H1 (cell line): ENCODE data around the gene VAMP2.

ENCODE experiments used
- CREB1 ChIP-seq: IDR thresholded peaks from 2 replicates; pipeline ENCODE4 v1.6.1; 2012; ENCODE audit warnings: inconsistent platforms
- CTCF ChIP-seq, 3 experiments: IDR thresholded peaks; 1 replicate in 2 of 3; 2 replicates in 1 of 3; pipeline versions ENCODE4 v1.5.1 to v1.6.1; 2011; ENCODE audit warnings: low read length in 3 of 3, mild to moderate bottlenecking in 3 of 3, inconsistent platforms in 2 of 3, low read depth in 1 of 3, moderate library complexity in 1 of 3; ENCODE audit not compliant: insufficient read depth in 1 of 3; ENCODE audit errors: control extremely low read depth in 1 of 3
- GABPA ChIP-seq: IDR thresholded peaks from 2 replicates; pipeline ENCODE4 v1.6.1; 2011; ENCODE audit warnings: mild to moderate bottlenecking, low read length, moderate library complexity, borderline replicate concordance; ENCODE audit not compliant: insufficient read depth
- KDM4A ChIP-seq: IDR thresholded peaks from one replicate; pipeline ENCODE4 v1.7.1; 2012; ENCODE audit warnings: low read depth, mild to moderate bottlenecking, moderate library complexity, low read length, inconsistent platforms; ENCODE audit not compliant: severe bottlenecking
- POLR2A ChIP-seq, 2 experiments: IDR thresholded peaks; 1 replicate in 1 of 2; 2 replicates in 1 of 2; pipeline ENCODE4 v1.6.1; 2011; ENCODE audit warnings: low read depth in 2 of 2, low read length in 2 of 2, mild to moderate bottlenecking in 2 of 2; ENCODE audit errors: control extremely low read depth in 1 of 2
- RXRA ChIP-seq: IDR thresholded peaks from 2 replicates; pipeline ENCODE4 v1.6.1; 2011; ENCODE audit warnings: low read depth, mild to moderate bottlenecking, low read length, moderate library complexity; ENCODE audit not compliant: insufficient read depth
- TF ChIP-seq, protein P1 (sequence below): IDR thresholded peaks from 2 replicates; pipeline ENCODE4 v1.6.1; 2012; ENCODE audit warnings: inconsistent platforms

DNA sequence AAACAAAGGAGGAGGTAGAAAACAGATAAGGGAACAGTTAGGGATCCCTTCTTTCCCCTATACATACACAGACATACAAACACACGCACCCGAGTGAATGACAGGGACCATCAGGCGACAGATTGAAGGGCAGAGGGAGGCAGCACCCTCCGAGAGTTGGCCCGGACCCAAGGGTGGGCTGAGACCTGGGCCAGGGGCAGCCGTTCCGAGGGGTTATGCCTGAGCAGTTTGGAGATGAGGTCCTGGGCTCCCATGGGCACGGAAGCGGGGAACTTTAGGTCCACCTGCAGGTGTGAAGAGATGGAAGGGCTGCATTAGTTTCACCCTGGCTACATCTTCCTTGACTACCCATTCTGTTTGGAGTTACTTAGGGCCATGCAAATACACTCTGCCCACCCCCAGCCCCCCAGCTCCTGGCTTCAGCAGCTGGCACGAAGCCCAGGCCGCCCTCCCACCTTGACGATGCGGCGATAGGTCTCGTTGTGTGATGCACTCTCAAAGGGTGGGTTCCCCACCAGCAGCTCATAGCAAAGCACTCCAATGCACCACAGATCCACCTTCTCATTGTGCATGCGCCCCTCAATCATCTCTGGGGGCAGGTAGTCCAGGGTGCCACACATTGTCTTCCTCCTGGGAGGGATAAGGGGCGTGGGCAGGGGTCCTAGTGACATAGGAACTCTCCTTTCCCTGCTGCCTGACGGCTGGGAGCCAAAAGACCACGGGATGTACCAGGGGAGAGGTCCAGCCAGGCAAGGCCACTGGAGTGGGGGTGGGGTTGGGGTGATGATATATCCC, 42.2 kb upstream of the VAMP2 start:
- peak in 1 of 2 experiments; percentile 53; a peak in 1 of 3 replicates for TF ChIP-seq POLR2A (IDR thresholded peaks at IDR 0.05; ENCODE audit: control extremely low read depth in 1 of 2, low read depth in 2 of 2, low read length in 2 of 2)
- TF ChIP-seq, protein P1, sequence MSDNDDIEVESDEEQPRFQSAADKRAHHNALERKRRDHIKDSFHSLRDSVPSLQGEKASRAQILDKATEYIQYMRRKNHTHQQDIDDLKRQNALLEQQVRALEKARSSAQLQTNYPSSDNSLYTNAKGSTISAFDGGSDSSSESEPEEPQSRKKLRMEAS: no peak
- no peak for TF ChIP-seq KDM4A
- no peak for TF ChIP-seq CTCF (IDR thresholded peaks at IDR 0.05; ENCODE audit: control extremely low read depth in 1 of 3, insufficient read depth in 1 of 3, low read depth in 1 of 3, low read length in 3 of 3)
- TF ChIP-seq RXRA: no peak
- TF ChIP-seq CREB1: no peak
- TF ChIP-seq GABPA: no peak
